Chondrocyte (in vitro differentiated cells): ENCODE data around the gene NFE2L3. TPM values are rescaled to one million over a fixed set of nuclear protein-coding genes. Genes with fewer than 3 reads are reported as not detected.

Source experiments
- DNase-seq: peaks from one replicate; pipeline ENCODE4 v3.0.0; 2021; ENCODE audit warnings: mixed read lengths, low spot score
- H3K27ac Mint-ChIP-seq: one replicate; pipeline ENCODE4 v1.8.0; 2021; ENCODE audit warnings: mild to moderate bottlenecking, moderate library complexity, mixed read lengths; ENCODE audit not compliant: unreplicated experiment
- H3K27me3 Mint-ChIP-seq: 2 replicates; pipeline ENCODE4 v1.8.0; 2021; ENCODE audit warnings: low read depth, mixed read lengths
- H3K36me3 Mint-ChIP-seq: 2 replicates; pipeline ENCODE4 v1.8.0; 2021; ENCODE audit warnings: low read depth, mixed read lengths
- H3K4me1 Mint-ChIP-seq: 2 replicates; pipeline ENCODE4 v1.8.0; 2021; ENCODE audit warnings: low read depth, mild to moderate bottlenecking, mixed read lengths
- H3K4me3 Mint-ChIP-seq: one replicate; pipeline ENCODE4 v1.8.0; 2021; ENCODE audit warnings: mild to moderate bottlenecking, moderate library complexity, mixed read lengths; ENCODE audit not compliant: unreplicated experiment
- H3K9me3 Mint-ChIP-seq: 2 replicates; pipeline ENCODE4 v1.8.0; 2021; ENCODE audit warnings: low read depth, mixed read lengths
- total RNA-seq: library from RNA; stranded (reverse); gene quantifications from 3 replicates; pipeline ENCODE4 v1.2.1, GENCODE V29; 2021
- TF ChIP-seq, protein P1 (sequence below): fragments of 200-600 bp; sonication (generic); IDR thresholded peaks from 2 replicates; pipeline ENCODE4 v1.5.0; 2021; ENCODE audit warnings: antibody characterized with exemption, mild to moderate bottlenecking, moderate library complexity

The NFE2L3 gene
- total RNA-seq, 1 donor from 2014 or later = 0.52 TPM

GRCh38 chr7:26233902-26234511, 82.0 kb downstream of the NFE2L3 start:
- H3K4me1 Mint-ChIP-seq = no peaks in the 10 kb centered on the region
- no peaks in the 10 kb centered on the region for H3K36me3 Mint-ChIP-seq
- H3K4me3 Mint-ChIP-seq = no peak overlapping the region
- no peaks in the 10 kb centered on the region for H3K9me3 Mint-ChIP-seq
- no peak for DNase-seq
- TF ChIP-seq, protein P1, sequence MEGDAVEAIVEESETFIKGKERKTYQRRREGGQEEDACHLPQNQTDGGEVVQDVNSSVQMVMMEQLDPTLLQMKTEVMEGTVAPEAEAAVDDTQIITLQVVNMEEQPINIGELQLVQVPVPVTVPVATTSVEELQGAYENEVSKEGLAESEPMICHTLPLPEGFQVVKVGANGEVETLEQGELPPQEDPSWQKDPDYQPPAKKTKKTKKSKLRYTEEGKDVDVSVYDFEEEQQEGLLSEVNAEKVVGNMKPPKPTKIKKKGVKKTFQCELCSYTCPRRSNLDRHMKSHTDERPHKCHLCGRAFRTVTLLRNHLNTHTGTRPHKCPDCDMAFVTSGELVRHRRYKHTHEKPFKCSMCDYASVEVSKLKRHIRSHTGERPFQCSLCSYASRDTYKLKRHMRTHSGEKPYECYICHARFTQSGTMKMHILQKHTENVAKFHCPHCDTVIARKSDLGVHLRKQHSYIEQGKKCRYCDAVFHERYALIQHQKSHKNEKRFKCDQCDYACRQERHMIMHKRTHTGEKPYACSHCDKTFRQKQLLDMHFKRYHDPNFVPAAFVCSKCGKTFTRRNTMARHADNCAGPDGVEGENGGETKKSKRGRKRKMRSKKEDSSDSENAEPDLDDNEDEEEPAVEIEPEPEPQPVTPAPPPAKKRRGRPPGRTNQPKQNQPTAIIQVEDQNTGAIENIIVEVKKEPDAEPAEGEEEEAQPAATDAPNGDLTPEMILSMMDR = no peak
- H3K27me3 Mint-ChIP-seq = peaks cover 26% of the 10 kb centered on the region
- H3K27ac Mint-ChIP-seq = no peak overlapping the region

Other genes starting within 250 kb of the NFE2L3 start
- 311 to 604 TPM (median 313 TPM) in 3 replicates for gene HNRNPA2B1, start 48.5 kb downstream of the NFE2L3 start, total RNA-seq
- gene CBX3, start 49.5 kb downstream of the NFE2L3 start, total RNA-seq = 98.7 to 132 TPM (median 102 TPM) in 3 replicates
- 0.56 to 1.2 TPM (median 0.62 TPM) in 3 replicates for gene SNX10, start 139.7 kb downstream of the NFE2L3 start, total RNA-seq